GM12878 (cell line): Measurements from ENCODE around the gene IZUMO1. TPM values are rescaled to one million over a fixed set of nuclear protein-coding genes. Genes with fewer than 3 reads are reported as not detected.

Experiments used
- ATAC-seq: fragments of 200-7000 bp; cut with Tn5 transposase; 3 replicates; pipeline ENCODE4 v1.9.1; 2020; ENCODE audit warnings: mild to moderate bottlenecking, moderate library complexity
- BruUV-seq: library from RNA; stranded (reverse); fragments of 400-500 nt; replicated peaks from 2 replicates; lab custom pipeline; 2021; lab: Mats Ljungman, UMichigan
- CTCF ChIA-PET: fragments of 300-600 bp; sonication (Branson Sonifier 250); formaldehyde crosslinking; extraction: SDS; loops from one replicate; lab custom pipeline; 2021; ENCODE audit warnings: inconsistent platforms; lab: Yijun Ruan, JAX
- POLR2A ChIA-PET: fragments of 350-600 bp; formaldehyde crosslinking; extraction: SDS; loops from one replicate; lab custom pipeline; 2021; ENCODE audit warnings: inconsistent platforms; lab: Charles Lee
- RAD21 ChIA-PET: fragments of 300-600 bp; sonication (Branson Sonifier 250); formaldehyde crosslinking; loops from one replicate; lab custom pipeline; 2023; ENCODE audit warnings: antibody characterized with exemption; ENCODE audit not compliant: unreplicated experiment; lab: Charles Lee
- SMC1A ChIA-PET: fragments of 300-600 bp; sonication (Branson Sonifier 250); formaldehyde crosslinking; loops from one replicate; lab custom pipeline; 2023; ENCODE audit not compliant: unreplicated experiment, uncharacterized antibody; lab: Charles Lee
- DNase-seq: peaks from one replicate; pipeline ENCODE4 v3.0.0-alpha.2; 2011; ENCODE audit warnings: low read depth, low spot score
- FAIRE-seq: peaks from 3 replicates; lab custom pipeline; 2011; peaks lifted over from hg19 to GRCh38; lab: Jason Lieb, UNC
- H2AFZ ChIP-seq: 2 replicates; pipeline ENCODE4 v1.6.0; 2011; ENCODE audit warnings: low read depth, low read length, control low read depth; ENCODE audit not compliant: control insufficient read depth
- H3K27ac ChIP-seq: 2 replicates; pipeline ENCODE4 v1.5.1; 2011; ENCODE audit warnings: control low read depth; ENCODE audit not compliant: control insufficient read depth, insufficient read depth
- H3K27me3 ChIP-seq, 2 experiments: replicated peaks in 1 of 2; 2 replicates each; pipeline versions ENCODE4 v1.6.0 to v1.6.1; 2011; ENCODE audit warnings: low read length in 1 of 2; ENCODE audit not compliant: control insufficient read depth in 2 of 2, insufficient read depth in 2 of 2
- H3K36me3 ChIP-seq, 2 experiments: 2 replicates each; pipeline ENCODE4 v1.5.1; 2011; ENCODE audit warnings: low read length in 1 of 2; ENCODE audit not compliant: control insufficient read depth in 2 of 2, insufficient read depth in 2 of 2
- H3K4me1 ChIP-seq: 2 replicates; pipeline ENCODE4 v1.6.1; 2011; ENCODE audit warnings: mild to moderate bottlenecking, low read length, moderate library complexity, mixed read lengths; ENCODE audit not compliant: control insufficient read depth, insufficient read depth
- H3K4me2 ChIP-seq: 2 replicates; pipeline ENCODE4 v1.6.0; 2011; ENCODE audit warnings: control low read depth; ENCODE audit not compliant: control insufficient read depth, insufficient read depth
- H3K4me3 ChIP-seq: fragments of 200-600 bp; sonication (generic); 2 replicates; pipeline ENCODE4 v1.5.1; 2016
- H3K79me2 ChIP-seq: 2 replicates; pipeline ENCODE4 v1.6.0; 2011; ENCODE audit warnings: low read length; ENCODE audit not compliant: control insufficient read depth, insufficient read depth
- H3K9ac ChIP-seq: 2 replicates; pipeline ENCODE4 v1.8.0; 2011; ENCODE audit warnings: low read length, control low read depth, mixed read lengths; ENCODE audit not compliant: control insufficient read depth, insufficient read depth
- H3K9me3 ChIP-seq: replicated peaks from 3 replicates; pipeline ENCODE4 v1.5.1; 2011; ENCODE audit warnings: mild to moderate bottlenecking, low read length; ENCODE audit not compliant: control insufficient read depth, insufficient read depth
- H4K20me1 ChIP-seq: 2 replicates; pipeline ENCODE4 v1.6.0; 2011; ENCODE audit not compliant: control insufficient read depth, insufficient read depth
- ATF3 ChIP-seq: IDR thresholded peaks from 2 replicates; pipeline ENCODE4 v1.6.1; 2011; ENCODE audit warnings: low read depth, mild to moderate bottlenecking, low read length, moderate library complexity, borderline replicate concordance; ENCODE audit errors: extremely low read depth
- CREB1 ChIP-seq: IDR thresholded peaks from 2 replicates; pipeline ENCODE4 v1.6.1; 2012; ENCODE audit warnings: low read depth, mild to moderate bottlenecking, inconsistent platforms
- CREM ChIP-seq: IDR thresholded peaks from 2 replicates; pipeline ENCODE4 v1.6.1; 2014; ENCODE audit warnings: antibody characterized with exemption, low read depth
- CTCF ChIP-seq, 3 experiments: IDR thresholded peaks in 2 of 3; conservative IDR thresholded peaks in 1 of 3; 2 replicates each; pipeline ENCODE4 v1.5.1; 2011; ENCODE audit warnings: low read depth in 3 of 3, low read length in 3 of 3, mild to moderate bottlenecking in 3 of 3, control low read depth in 2 of 3, moderate library complexity in 2 of 3, inconsistent platforms in 1 of 3, mixed read lengths in 1 of 3; ENCODE audit not compliant: control insufficient read depth in 2 of 3, insufficient read depth in 1 of 3; ENCODE audit errors: extremely low read depth in 1 of 3
- GABPA ChIP-seq: IDR thresholded peaks from 2 replicates; pipeline ENCODE4 v1.6.1; 2014; ENCODE audit warnings: antibody characterized with exemption, low read depth, mild to moderate bottlenecking, inconsistent platforms
- HCFC1 ChIP-seq: fragments of 150-350 bp; IDR thresholded peaks from 2 replicates; pipeline ENCODE4 v1.6.1; 2014; ENCODE audit warnings: low read length
- IKZF1 ChIP-seq: fragments of 450-650 bp; conservative IDR thresholded peaks from 2 replicates; pipeline ENCODE4 v1.6.1; 2017; ENCODE audit warnings: antibody characterized with exemption, mild to moderate bottlenecking
- NR2C1 ChIP-seq: fragments of 450-650 bp; IDR thresholded peaks from 2 replicates; pipeline ENCODE4 v1.6.1; 2017; ENCODE audit warnings: antibody characterized with exemption, mild to moderate bottlenecking, moderate library complexity
- RBBP5 ChIP-seq: fragments of 200-600 bp; sonication (generic); conservative IDR thresholded peaks from 2 replicates; pipeline ENCODE4 v1.6.1; 2016
- SIX5 ChIP-seq: IDR thresholded peaks from 2 replicates; pipeline ENCODE4 v1.6.1; 2011; ENCODE audit warnings: mild to moderate bottlenecking, low read depth, low read length, moderate library complexity; ENCODE audit not compliant: severe bottlenecking
- SUZ12 ChIP-seq: fragments of 200-600 bp; sonication (generic); IDR thresholded peaks from one replicate; pipeline ENCODE4 v1.6.1; 2018; ENCODE audit warnings: antibody characterized with exemption, mild to moderate bottlenecking; ENCODE audit not compliant: unreplicated experiment
- TARDBP ChIP-seq: IDR thresholded peaks from 2 replicates; pipeline ENCODE4 v1.6.1; 2016; ENCODE audit warnings: borderline replicate concordance
- TCF7 ChIP-seq: IDR thresholded peaks from 2 replicates; pipeline ENCODE4 v1.6.1; 2014; ENCODE audit warnings: antibody characterized with exemption, borderline replicate concordance
- YY1 ChIP-seq: IDR thresholded peaks from 2 replicates; pipeline ENCODE4 v1.6.1; 2011; ENCODE audit warnings: low read depth, mild to moderate bottlenecking, low read length
- ZNF384 ChIP-seq: IDR thresholded peaks from 2 replicates; pipeline ENCODE4 v1.6.1; 2012; ENCODE audit warnings: low read depth, mild to moderate bottlenecking, low read length, improper control_type of control experiment, borderline replicate concordance
- WGBS: methylation state at CpG from one replicate; pipeline ENCODE4 v1.1.6; 2016; ENCODE audit warnings: low lambda C conversion rate; ENCODE audit not compliant: insufficient replicate concordance, insufficient coverage; ENCODE audit errors: missing lambda C conversion rate; 5-methylcytosine and 5-hydroxymethylcytosine counted together
- in situ Hi-C: fragments of 300-500 bp; cut with MboI; formaldehyde crosslinking; loops from 9 replicates; pipeline ENCODE4 v1.14.3; 2018; ENCODE audit warnings: mixed read lengths
- intact Hi-C: fragments of 100-400 bp; cut with micrococcal nuclease; formaldehyde crosslinking; loops from one replicate; pipeline ENCODE4 v1.14.2; 2022; ENCODE audit not compliant: unreplicated experiment
- polyA plus RNA-seq, 11 experiments: library from polyadenylated mRNA; depleted of rRNA in 4 of 11; unstranded in 6 of 11; stranded (reverse) in 5 of 11; fragments of >200 nt; fragmentation: Nextera tagmentation in 4 of 11; fragmentation: Illumina TruSeq in 1 of 11; extraction: Ambion mirVana in 4 of 11; extraction: Trizol in 1 of 11; gene quantifications; 1 replicate in 1 of 11; 2 replicates in 10 of 11; pipeline versions ENCODE4 v1.2.1 to v1.2.3, GENCODE V29; 2011 to 2016; ENCODE audit warnings: inconsistent platforms in 2 of 11, missing spikeins in 2 of 11, low read depth in 1 of 11
- total RNA-seq, 4 experiments: library from RNA; depleted of rRNA in 3 of 4; stranded (reverse); fragments of >200 nt in 3 of 4; fragmentation: Illumina TruSeq in 1 of 4; extraction: Trizol in 1 of 4; gene quantifications; 2 replicates each; pipeline versions ENCODE4 v1.2.1 to v1.2.3, GENCODE V29; 2013 to 2021

IZUMO1 gene
- total and polyA plus RNA-seq, 10 of the 15 experiments (the other 5 are each of a cell fraction or from before 2014, with no cell fraction given), result not detected

GRCh38 chr19:48745208-48745995 is 1.3 kb downstream of the IZUMO1 start:
- 53% methylated on average over 33 of the region's 33 CpGs for WGBS
- peak; percentile 75 for TF ChIP-seq IKZF1
- TF ChIP-seq RBBP5, result no peak
- TF ChIP-seq CREM, result peak; percentile 69; the same call in 1 of the 2 replicates
- peak; percentile 63 for TF ChIP-seq CREB1
- TF ChIP-seq GABPA, result 0 out of 2 replicates have a peak, but pooled peaks have one; percentile 20
- TF ChIP-seq TARDBP, result peak; percentile 92
- peak; percentile 99 for TF ChIP-seq SIX5
- peak; percentile 52 for TF ChIP-seq SUZ12
- TF ChIP-seq YY1, result 0 out of 2 replicates have a peak, but pooled peaks have one; percentile 48
- TF ChIP-seq ATF3, result peak; percentile 53; the same call in 1 of the 2 replicates
- TF ChIP-seq CTCF (IDR thresholded peaks at IDR 0.05 in 2 of 3, conservative IDR thresholded peaks at IDR 0.05 in 1 of 3; ENCODE audit: control insufficient read depth in 2 of 3, extremely low read depth in 1 of 3, insufficient read depth in 1 of 3, low read depth in 3 of 3, low read length in 3 of 3), result no peak
- peak; percentile 46 for TF ChIP-seq NR2C1
- TF ChIP-seq ZNF384, result no peak
- no peak for TF ChIP-seq TCF7
- peak; percentile 96 for TF ChIP-seq HCFC1
- H2AFZ ChIP-seq, result no peak overlapping the region
- ChIA-PET POLR2A (no interaction called here), SMC1A (interaction anchor here (0.7 to 1.4 kb wide), 2 partner anchors 22 to 25 kb away, joined by 3 to 4 read pairs; no protein-coding TSS in a partner anchor), RAD21 (no interaction called here), CTCF (interaction anchor here (0.7 kb wide), 1 partner anchor 50 kb away, joined by 3 read pairs; no protein-coding TSS in a partner anchor)
- H3K27me3 ChIP-seq, result peaks cover 0 to 2% of the 10 kb centered on the region in 2 experiments; a peak in 3 of 4 replicates
- DNase-seq (no peak), ATAC-seq (peak; percentile 83), FAIRE-seq (peak; percentile 31)
- no peaks in the 10 kb centered on the region for H3K36me3 ChIP-seq
- in situ Hi-C loops, result no loop called here
- no peak overlapping the region for H3K4me3 ChIP-seq
- no TSS peak for BruUV-seq
- no peaks in the 10 kb centered on the region for H4K20me1 ChIP-seq
- H3K4me2 ChIP-seq, result no peak overlapping the region
- peaks cover 2% of the 10 kb centered on the region; the same call in 1 of the 3 replicates for H3K9me3 ChIP-seq
- intact Hi-C loops, result no loop called here
- H3K27ac ChIP-seq, result no peak overlapping the region
- H3K4me1 ChIP-seq, result no peaks in the 10 kb centered on the region
- H3K9ac ChIP-seq, result no peak overlapping the region
- H3K79me2 ChIP-seq, result no peaks in the 10 kb centered on the region
